ENCODE results near the gene NUBPL. TPM values are rescaled to one million over a fixed set of nuclear protein-coding genes. Genes with fewer than 3 reads are reported as not detected.
"Not testable (repeated sequence)": the region's sequence is repeated elsewhere in the genome, so short reads cannot be mapped to it uniquely, and the experiment has no call there.

Gene NUBPL
- total and polyA plus RNA-seq, 7 donors: 5.3 to 15.5 (median 9.2) TPM

DNA sequence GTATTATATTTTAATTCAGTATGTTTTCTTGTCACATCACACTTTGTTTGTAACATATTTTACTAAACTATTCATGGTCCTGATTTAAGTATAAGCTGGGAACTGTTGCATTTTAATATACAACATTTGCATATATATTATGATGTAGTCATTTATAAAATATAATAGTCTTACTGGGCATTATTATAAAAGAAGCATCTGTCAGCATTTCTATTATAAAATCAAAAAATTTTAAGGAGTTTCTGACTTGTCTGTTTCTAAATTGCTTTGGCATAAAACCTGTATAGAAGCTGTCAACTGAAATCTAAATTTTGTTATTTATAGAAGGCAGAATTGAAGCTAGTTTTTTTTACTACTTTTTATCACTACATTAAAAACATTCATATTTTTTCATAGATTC, 166.6 kb downstream of the NUBPL start:
- H3K4me1 ChIP-seq: no peaks in the 10 kb centered on the region
- DNase-seq: no peak
- H3K4me3 ChIP-seq: no peak overlapping the region
- intact Hi-C loops (cut with DNase I): no loop called here
- TF ChIP-seq EP300 (IDR thresholded peaks at IDR 0.05): no peak
- TF ChIP-seq, protein P1, sequence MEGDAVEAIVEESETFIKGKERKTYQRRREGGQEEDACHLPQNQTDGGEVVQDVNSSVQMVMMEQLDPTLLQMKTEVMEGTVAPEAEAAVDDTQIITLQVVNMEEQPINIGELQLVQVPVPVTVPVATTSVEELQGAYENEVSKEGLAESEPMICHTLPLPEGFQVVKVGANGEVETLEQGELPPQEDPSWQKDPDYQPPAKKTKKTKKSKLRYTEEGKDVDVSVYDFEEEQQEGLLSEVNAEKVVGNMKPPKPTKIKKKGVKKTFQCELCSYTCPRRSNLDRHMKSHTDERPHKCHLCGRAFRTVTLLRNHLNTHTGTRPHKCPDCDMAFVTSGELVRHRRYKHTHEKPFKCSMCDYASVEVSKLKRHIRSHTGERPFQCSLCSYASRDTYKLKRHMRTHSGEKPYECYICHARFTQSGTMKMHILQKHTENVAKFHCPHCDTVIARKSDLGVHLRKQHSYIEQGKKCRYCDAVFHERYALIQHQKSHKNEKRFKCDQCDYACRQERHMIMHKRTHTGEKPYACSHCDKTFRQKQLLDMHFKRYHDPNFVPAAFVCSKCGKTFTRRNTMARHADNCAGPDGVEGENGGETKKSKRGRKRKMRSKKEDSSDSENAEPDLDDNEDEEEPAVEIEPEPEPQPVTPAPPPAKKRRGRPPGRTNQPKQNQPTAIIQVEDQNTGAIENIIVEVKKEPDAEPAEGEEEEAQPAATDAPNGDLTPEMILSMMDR (IDR thresholded peaks at IDR 0.05): no peak
- H3K9me3 ChIP-seq: peaks cover 0 to 4% (median 0%) of the 10 kb centered on the region in 4 donors
- H3K27me3 ChIP-seq: no peaks in the 10 kb centered on the region
- H3K36me3 ChIP-seq: peaks cover 0 to 5% (median 0%) of the 10 kb centered on the region in 4 donors
- H3K27ac ChIP-seq: no peak overlapping the region

GRCh38 chr14:31740688-31741087, 179.5 kb downstream of the NUBPL start:
- 76 to 82% methylated on average over 1 of the region's 1 CpG for WGBS, 2 donors
- TF ChIP-seq POLR2AphosphoS5 (IDR thresholded peaks at IDR 0.05) (no peak), POLR2A (IDR thresholded peaks at IDR 0.05) (no peak), EP300 (IDR thresholded peaks at IDR 0.05) (no peak)
- TF ChIP-seq, protein P1 (IDR thresholded peaks at IDR 0.05): no peak
- intact Hi-C loops (cut with DNase I): no loop called here

DNA sequence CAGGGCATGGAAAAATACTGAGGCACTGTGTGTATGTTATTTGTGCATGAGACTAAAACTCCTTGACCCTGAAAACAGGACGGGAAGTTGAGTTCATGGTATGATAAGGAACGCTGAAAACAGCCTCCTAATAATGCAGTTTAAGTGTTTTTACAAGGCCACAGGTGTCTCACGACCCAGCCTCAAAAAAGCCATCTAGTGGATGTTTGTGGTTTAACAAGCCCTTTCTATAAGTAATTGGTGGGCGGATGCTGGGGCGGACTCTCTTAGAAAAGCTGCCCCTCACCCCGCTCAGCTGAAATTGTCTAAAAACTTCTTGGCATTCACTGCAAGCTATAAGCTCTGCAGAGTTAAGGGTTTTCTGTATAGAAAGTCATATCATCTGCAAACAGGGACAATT, 184.5 kb downstream of the NUBPL start:
- H3K9me3 ChIP-seq: peaks cover 0 to 10% (median 3%) of the 10 kb centered on the region in 4 donors
- no peaks in the 10 kb centered on the region for H3K36me3 ChIP-seq
- no peak for DNase-seq
- TF ChIP-seq, protein P1 (IDR thresholded peaks at IDR 0.05): no peak
- TF ChIP-seq EP300 (IDR thresholded peaks at IDR 0.05) (no peak), POLR2AphosphoS5 (IDR thresholded peaks at IDR 0.05) (no peak), POLR2A (IDR thresholded peaks at IDR 0.05) (no peak)
- H3K27me3 ChIP-seq: no peaks in the 10 kb centered on the region
- no peak overlapping the region for H3K27ac ChIP-seq
- 96 to 97% methylated on average over 6 of the region's 6 CpGs for WGBS, 2 donors
- H3K4me3 ChIP-seq: no peak overlapping the region
- H3K4me1 ChIP-seq: no peaks in the 10 kb centered on the region
- intact Hi-C loops (cut with DNase I): no loop called here

More at GRCh38 chr14:31740688-31741087, 179.5 kb downstream of the NUBPL start:
- Histone ChIP-seq H3K4me3 (no peak overlapping the region), H3K27ac (no peak overlapping the region), H3K36me3 (no peaks in the 10 kb centered on the region), H3K27me3 (no peaks in the 10 kb centered on the region), H3K4me1 (no peaks in the 10 kb centered on the region), H3K9me3 (no peaks in the 10 kb centered on the region)
- DNase-seq: no peak

DNA sequence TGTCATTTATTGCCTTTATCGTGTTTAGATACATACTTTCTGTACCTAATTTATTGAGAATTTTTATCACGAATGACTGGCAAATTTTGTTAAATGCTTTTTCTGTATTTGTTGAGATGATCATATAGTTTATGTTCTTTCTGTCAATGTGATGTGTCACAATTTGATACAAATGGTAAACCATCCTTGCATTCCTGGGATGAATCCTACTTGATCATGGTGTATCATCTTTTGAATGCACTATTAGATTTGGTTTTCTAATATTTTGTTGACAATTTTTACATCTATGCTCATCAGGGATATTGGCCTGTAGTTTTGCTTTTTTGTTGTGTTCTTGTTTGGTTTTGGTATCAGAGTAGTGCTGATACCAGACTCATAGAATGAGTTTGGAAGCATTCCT, 185.1 kb downstream of the NUBPL start:
- TF ChIP-seq, protein P1 (IDR thresholded peaks at IDR 0.05): no peak
- 93 to 96% methylated on average over 2 of the region's 2 CpGs for WGBS, 2 donors
- intact Hi-C loops (cut with DNase I): no loop called here
- Histone ChIP-seq H3K27me3 (no peaks in the 10 kb centered on the region), H3K4me3 (no peak overlapping the region), H3K4me1 (no peaks in the 10 kb centered on the region), H3K36me3 (no peaks in the 10 kb centered on the region), H3K27ac (no peak overlapping the region), H3K9me3 (peaks cover 0 to 10% (median 3%) of the 10 kb centered on the region in 4 donors)
- DNase-seq: no peak

DNA sequence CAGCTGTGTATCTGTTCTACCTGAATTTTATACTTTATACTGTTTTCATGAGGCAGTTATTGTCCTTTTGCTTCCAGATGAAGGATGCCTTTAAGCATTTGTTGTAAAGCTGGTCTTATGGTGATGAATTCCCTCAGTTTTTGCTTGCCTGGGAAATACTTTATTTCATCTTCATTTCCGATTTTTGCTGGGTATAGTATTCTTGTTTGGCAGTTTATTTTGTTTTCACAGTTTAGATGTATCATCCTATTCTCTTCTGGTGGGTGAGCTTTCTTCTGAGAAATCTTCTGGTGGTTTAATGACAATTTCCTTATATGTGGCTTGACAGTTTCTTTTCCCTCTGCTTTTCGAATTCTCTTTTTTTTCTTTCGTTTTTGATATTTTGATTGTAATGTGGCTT, 188.1 kb downstream of the NUBPL start:
- Histone ChIP-seq H3K4me3 (no peak overlapping the region), H3K27ac (no peak overlapping the region), H3K4me1 (no peaks in the 10 kb centered on the region), H3K9me3 (peaks cover 0 to 10% (median 3%) of the 10 kb centered on the region in 4 donors), H3K36me3 (no peaks in the 10 kb centered on the region), H3K27me3 (no peaks in the 10 kb centered on the region)
- WGBS, 2 donors: 91 to 95% methylated on average over 3 of the region's 3 CpGs
- intact Hi-C loops (cut with DNase I): no loop called here
- no peak for TF ChIP-seq POLR2A (IDR thresholded peaks at IDR 0.05)
- TF ChIP-seq, protein P1 (IDR thresholded peaks at IDR 0.05): no peak
- TF ChIP-seq EP300 (IDR thresholded peaks at IDR 0.05): no peak
- no peak for TF ChIP-seq POLR2AphosphoS5 (IDR thresholded peaks at IDR 0.05)
- DNase-seq: no peak

DNA sequence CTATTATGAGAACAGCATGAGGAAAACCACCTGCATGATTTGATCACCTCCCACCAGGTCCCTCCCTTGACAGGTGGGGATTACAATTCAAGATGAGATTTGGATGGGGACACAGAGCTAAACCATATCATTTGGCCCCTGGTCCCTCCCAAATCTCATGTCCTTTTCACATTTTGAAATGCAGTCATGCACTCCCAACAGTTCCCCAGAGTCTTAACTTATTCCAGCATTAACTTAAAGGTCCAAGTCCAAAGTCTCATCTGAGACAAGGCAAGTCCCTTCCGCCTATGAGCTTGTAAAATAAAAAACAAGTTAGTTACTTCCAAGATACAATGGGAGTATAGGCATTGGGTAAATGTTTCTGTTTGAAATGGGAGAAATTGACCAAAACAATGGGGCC, 189.8 kb downstream of the NUBPL start:
- intact Hi-C loops (cut with DNase I); H3K27me3 ChIP-seq; H3K36me3 ChIP-seq; H3K27ac ChIP-seq; H3K9me3 ChIP-seq; H3K4me1 ChIP-seq; H3K4me3 ChIP-seq; DNase-seq: not testable (repeated sequence)
- 35 to 80% methylated on average over 1 of the region's 1 CpG for WGBS, 2 donors

All from sigmoid colon (tissue), 7 donors.